ENCODE measurements around the gene SHISA5. TPM values are rescaled to one million over a fixed set of nuclear protein-coding genes. Genes with fewer than 3 reads are reported as not detected.

SHISA5 gene
- total RNA-seq, 4 donors from 2014 or later: 101 to 158 (median 148) TPM

- intact Hi-C loops (cut with DNase I): no loop called here
- no peaks in the 10 kb centered on the region for H3K27me3 ChIP-seq
- no peak for TF ChIP-seq POLR2A (IDR thresholded peaks at IDR 0.05; ENCODE audit: low read depth)
- TF ChIP-seq, protein P1, sequence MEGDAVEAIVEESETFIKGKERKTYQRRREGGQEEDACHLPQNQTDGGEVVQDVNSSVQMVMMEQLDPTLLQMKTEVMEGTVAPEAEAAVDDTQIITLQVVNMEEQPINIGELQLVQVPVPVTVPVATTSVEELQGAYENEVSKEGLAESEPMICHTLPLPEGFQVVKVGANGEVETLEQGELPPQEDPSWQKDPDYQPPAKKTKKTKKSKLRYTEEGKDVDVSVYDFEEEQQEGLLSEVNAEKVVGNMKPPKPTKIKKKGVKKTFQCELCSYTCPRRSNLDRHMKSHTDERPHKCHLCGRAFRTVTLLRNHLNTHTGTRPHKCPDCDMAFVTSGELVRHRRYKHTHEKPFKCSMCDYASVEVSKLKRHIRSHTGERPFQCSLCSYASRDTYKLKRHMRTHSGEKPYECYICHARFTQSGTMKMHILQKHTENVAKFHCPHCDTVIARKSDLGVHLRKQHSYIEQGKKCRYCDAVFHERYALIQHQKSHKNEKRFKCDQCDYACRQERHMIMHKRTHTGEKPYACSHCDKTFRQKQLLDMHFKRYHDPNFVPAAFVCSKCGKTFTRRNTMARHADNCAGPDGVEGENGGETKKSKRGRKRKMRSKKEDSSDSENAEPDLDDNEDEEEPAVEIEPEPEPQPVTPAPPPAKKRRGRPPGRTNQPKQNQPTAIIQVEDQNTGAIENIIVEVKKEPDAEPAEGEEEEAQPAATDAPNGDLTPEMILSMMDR (IDR thresholded peaks at IDR 0.05): no peak
- TF ChIP-seq POLR2AphosphoS5 (IDR thresholded peaks at IDR 0.05): no peak
- no peak for TF ChIP-seq EP300 (IDR thresholded peaks at IDR 0.05)
- WGBS: 64% methylated on average over 9 of the region's 9 CpGs
- H3K36me3 ChIP-seq: peaks cover 0 to 41% (median 7%) of the 10 kb centered on the region in 4 donors
- H3K27ac ChIP-seq (replicated peaks in 1 of 4): no peak overlapping the region
- no peak overlapping the region for H3K4me3 ChIP-seq
- H3K4me1 ChIP-seq: peaks cover 0 to 6% (median under 1%) of the 10 kb centered on the region in 4 donors
- DNase-seq (ENCODE audit: extremely low spot score): no peak
- no peaks in the 10 kb centered on the region for H3K9me3 ChIP-seq
These were observed 39.4 kb upstream of the SHISA5 start for GRCh38 chr3:48543271-48543866.

GRCh38 chr3:48538451-48538850 lies 34.5 kb upstream of the SHISA5 start:
- Histone ChIP-seq H3K4me3 (no peak overlapping the region), H3K36me3 (peaks cover 6 to 62% (median 27%) of the 10 kb centered on the region in 4 donors), H3K9me3 (no peaks in the 10 kb centered on the region), H3K4me1 (peaks cover 0 to 6% (median 0%) of the 10 kb centered on the region in 4 donors), H3K27me3 (no peaks in the 10 kb centered on the region), H3K27ac (replicated peaks in 1 of 4) (no peak overlapping the region)
- TF ChIP-seq POLR2A (IDR thresholded peaks at IDR 0.05; ENCODE audit: low read depth): no peak
- TF ChIP-seq, protein P1 (IDR thresholded peaks at IDR 0.05): no peak
- TF ChIP-seq EP300 (IDR thresholded peaks at IDR 0.05): no peak
- no peak for TF ChIP-seq POLR2AphosphoS5 (IDR thresholded peaks at IDR 0.05)
- no peak for DNase-seq (ENCODE audit: extremely low spot score)
- 97% methylated on average over 7 of the region's 12 CpGs for WGBS
- intact Hi-C loops (cut with DNase I): loop anchor here (10.0 kb wide), 1 partner anchor 154 kb away; no protein-coding TSS in a partner anchor

GRCh38 chr3:48536785-48537184 lies 32.8 kb upstream of the SHISA5 start:
- 93% methylated on average over 5 of the region's 5 CpGs for WGBS
- no peak for DNase-seq (ENCODE audit: extremely low spot score)
- Histone ChIP-seq H3K36me3 (peaks cover 6 to 70% (median 27%) of the 10 kb centered on the region in 4 donors), H3K9me3 (no peaks in the 10 kb centered on the region), H3K4me1 (no peaks in the 10 kb centered on the region), H3K27ac (replicated peaks in 1 of 4) (no peak overlapping the region), H3K27me3 (no peaks in the 10 kb centered on the region), H3K4me3 (no peak overlapping the region)
- TF ChIP-seq, protein P1 (IDR thresholded peaks at IDR 0.05): no peak
- TF ChIP-seq POLR2A (IDR thresholded peaks at IDR 0.05; ENCODE audit: low read depth) (no peak), EP300 (IDR thresholded peaks at IDR 0.05) (no peak), POLR2AphosphoS5 (IDR thresholded peaks at IDR 0.05) (no peak)
- intact Hi-C loops (cut with DNase I): loop anchor here (10.0 kb wide), 1 partner anchor 152 kb away; no protein-coding TSS in a partner anchor

GRCh38 chr3:48536116-48536515 lies 32.1 kb upstream of the SHISA5 start:
- no peak for TF ChIP-seq EP300 (IDR thresholded peaks at IDR 0.05)
- TF ChIP-seq POLR2AphosphoS5 (IDR thresholded peaks at IDR 0.05): no peak
- TF ChIP-seq, protein P1 (IDR thresholded peaks at IDR 0.05): no peak
- no peak for TF ChIP-seq POLR2A (IDR thresholded peaks at IDR 0.05; ENCODE audit: low read depth)
- DNase-seq (ENCODE audit: extremely low spot score): no peak
- H3K4me1 ChIP-seq: no peaks in the 10 kb centered on the region
- intact Hi-C loops (cut with DNase I): loop anchor here (10.0 kb wide), 1 partner anchor 151 kb away; no protein-coding TSS in a partner anchor
- WGBS: 83% methylated on average over 11 of the region's 19 CpGs
- H3K4me3 ChIP-seq: no peak overlapping the region
- H3K27me3 ChIP-seq: no peaks in the 10 kb centered on the region
- H3K36me3 ChIP-seq: peaks cover 6 to 70% (median 27%) of the 10 kb centered on the region in 4 donors
- no peaks in the 10 kb centered on the region for H3K9me3 ChIP-seq
- no peak overlapping the region for H3K27ac ChIP-seq (replicated peaks in 1 of 4)

Data from esophagus muscularis mucosa (tissue), 4 donors.